HCT116 (cell line): ENCODE measurements around the gene TCF7L1. TPM values are rescaled to one million over a fixed set of nuclear protein-coding genes. Genes with fewer than 3 reads are reported as not detected.

Experiments used
- ATAC-seq: fragments of 200-7000 bp; cut with Tn5 transposase; 2 replicates; pipeline ENCODE4 v1.9.1; 2020; ENCODE audit warnings: mild to moderate bottlenecking, moderate library complexity
- BruUV-seq: library from RNA; stranded (reverse); fragments of 400-500 nt; replicated peaks from 2 replicates; lab custom pipeline; 2021; lab: Mats Ljungman, UMichigan
- CTCF ChIA-PET: fragments of 300-600 bp; sonication (Branson Sonifier 250); formaldehyde crosslinking; loops from one replicate; lab custom pipeline; 2021; ENCODE audit warnings: antibody characterized with exemption; lab: Charles Lee
- POLR2A ChIA-PET: fragments of 300-600, 350-600 bp; sonication (Branson Sonifier 250); formaldehyde crosslinking; loops from one replicate; lab custom pipeline; 2021; ENCODE audit warnings: antibody characterized with exemption; lab: Charles Lee
- RAD21 ChIA-PET, 2 experiments: fragments of 300-600 bp; sonication (Branson Sonifier 250); formaldehyde crosslinking; loops; one replicate each; lab custom pipeline; 2023; ENCODE audit warnings: low total read pairs in 2 of 2; ENCODE audit not compliant: uncharacterized antibody in 2 of 2, unreplicated experiment in 2 of 2, low non-redundant PET in 1 of 2; lab: Charles Lee
- DNase-seq: peaks from one replicate; pipeline ENCODE4 v3.0.0-alpha.2; 2010; ENCODE audit warnings: low read depth, low spot score
- H2AFZ ChIP-seq: fragments of 200-600 bp; shearing (Covaris generic), sonication (generic); 2 replicates; pipeline ENCODE4 v1.6.1; 2017; ENCODE audit warnings: low read depth, mixed run types, mixed read lengths, antibody characterized with exemption, low read length; ENCODE audit not compliant: poor library complexity, severe bottlenecking
- H3K27ac ChIP-seq: 2 replicates; pipeline ENCODE4 v1.5.1; 2012; ENCODE audit warnings: low read depth, low read length
- H3K27me3 ChIP-seq: fragments of 200-600 bp; sonication (generic); 2 replicates; pipeline ENCODE4 v1.6.1; 2016; ENCODE audit warnings: mixed run types, low read length, mixed read lengths; ENCODE audit not compliant: insufficient read depth
- H3K36me3 ChIP-seq, 2 experiments: fragments of 200-500 bp in 1 of 2; fragments of 200-600 bp in 1 of 2; sonication (Bioruptor generic) in 1 of 2; sonication (generic) in 1 of 2; 2 replicates each; pipeline versions ENCODE4 v1.5.1 to v1.6.1; 2014 to 2016; ENCODE audit warnings: low read length in 2 of 2, inconsistent platforms in 1 of 2, mixed read lengths in 1 of 2, mixed run types in 1 of 2; ENCODE audit not compliant: insufficient read depth in 2 of 2, control insufficient read depth in 1 of 2
- H3K4me1 ChIP-seq, 2 experiments: fragments of 200-600 bp in 1 of 2; sonication (generic) in 1 of 2; 2 replicates each; pipeline versions ENCODE4 v1.5.1 to v1.6.1; 2012 to 2017; ENCODE audit warnings: low read length in 2 of 2, inconsistent platforms in 1 of 2, mild to moderate bottlenecking in 1 of 2, mixed read lengths in 1 of 2, mixed run types in 1 of 2, moderate library complexity in 1 of 2; ENCODE audit not compliant: insufficient read depth in 2 of 2, control insufficient read depth in 1 of 2
- H3K4me2 ChIP-seq: fragments of 200-600 bp; sonication (generic); 2 replicates; pipeline ENCODE4 v1.6.1; 2017; ENCODE audit warnings: mixed run types, low read length, mixed read lengths
- H3K4me3 ChIP-seq, 2 experiments: fragments of 200-600 bp in 1 of 2; sonication (generic) in 1 of 2; replicated peaks in 1 of 2; 2 replicates each; pipeline ENCODE4 v1.5.1; 2011 to 2016; ENCODE audit warnings: low read length in 2 of 2, control low read depth in 1 of 2, low read depth in 1 of 2, mild to moderate bottlenecking in 1 of 2, mixed read lengths in 1 of 2, mixed run types in 1 of 2
- H3K79me2 ChIP-seq: fragments of 200-600 bp; sonication (generic); 2 replicates; pipeline ENCODE4 v1.6.1; 2017; ENCODE audit warnings: mild to moderate bottlenecking, mixed run types, low read length, moderate library complexity, mixed read lengths; ENCODE audit not compliant: insufficient read depth
- H3K9ac ChIP-seq: fragments of 200-600 bp; sonication (generic); 2 replicates; pipeline ENCODE4 v1.6.1; 2016; ENCODE audit warnings: low read length, mixed read lengths
- H3K9me2 ChIP-seq: fragments of 200-600 bp; sonication (generic), shearing (Covaris generic); 2 replicates; pipeline ENCODE4 v1.6.1; 2017; ENCODE audit warnings: mixed run types, mild to moderate bottlenecking, moderate library complexity; ENCODE audit not compliant: insufficient read depth
- H3K9me3 ChIP-seq, 2 experiments: fragments of 200-500 bp in 1 of 2; fragments of 200-600 bp in 1 of 2; sonication (Bioruptor generic) in 1 of 2; sonication (generic) in 1 of 2; 2 replicates each; pipeline ENCODE4 v1.6.1; 2014 to 2017; ENCODE audit warnings: low read length in 2 of 2, mixed read lengths in 2 of 2, inconsistent platforms in 1 of 2, low read depth in 1 of 2, mild to moderate bottlenecking in 1 of 2, mixed run types in 1 of 2, moderate library complexity in 1 of 2; ENCODE audit not compliant: control insufficient read depth in 1 of 2, insufficient read depth in 1 of 2
- H4K20me1 ChIP-seq: fragments of 200-600 bp; sonication (generic), shearing (Covaris generic); 2 replicates; pipeline ENCODE4 v1.6.1; 2017; ENCODE audit warnings: mixed run types, mild to moderate bottlenecking, moderate library complexity; ENCODE audit not compliant: insufficient read depth
- ATF3 ChIP-seq: IDR thresholded peaks from 2 replicates; pipeline ENCODE4 v1.6.1; 2012
- CEBPB ChIP-seq: IDR thresholded peaks from 2 replicates; pipeline ENCODE4 v1.6.1; 2012; ENCODE audit warnings: low read depth
- CTCF ChIP-seq, 3 experiments: fragments of 200-600 bp in 1 of 3; sonication (generic) in 1 of 3; IDR thresholded peaks in 2 of 3; conservative IDR thresholded peaks in 1 of 3; 2 replicates each; pipeline ENCODE4 v1.5.1; 2012 to 2017; ENCODE audit warnings: low read depth in 2 of 3, low read length in 2 of 3, antibody characterized with exemption in 1 of 3, borderline replicate concordance in 1 of 3, control low read depth in 1 of 3, mild to moderate bottlenecking in 1 of 3, mixed read lengths in 1 of 3, mixed run types in 1 of 3, moderate library complexity in 1 of 3; ENCODE audit not compliant: insufficient read depth in 1 of 3
- RAD21 ChIP-seq: IDR thresholded peaks from 2 replicates; pipeline ENCODE4 v1.6.1; 2012; ENCODE audit warnings: low read depth, mild to moderate bottlenecking
- SIN3A ChIP-seq: IDR thresholded peaks from 2 replicates; pipeline ENCODE4 v1.6.1; 2012; ENCODE audit warnings: low read depth
- SRF ChIP-seq: IDR thresholded peaks from 2 replicates; pipeline ENCODE4 v1.6.1; 2012; ENCODE audit warnings: low read depth
- ZBTB33 ChIP-seq: IDR thresholded peaks from 2 replicates; pipeline ENCODE4 v1.6.1; 2011; ENCODE audit warnings: mild to moderate bottlenecking, low read length, moderate library complexity; ENCODE audit not compliant: insufficient replicate concordance; ENCODE audit errors: extremely low read depth
- intact Hi-C: fragments of 100-400 bp; cut with micrococcal nuclease; formaldehyde crosslinking; loops from 2 replicates; pipeline ENCODE4 v1.10.0; 2022
- total RNA-seq: library from RNA; stranded (reverse); gene quantifications from one replicate; pipeline ENCODE4 v1.2.1, GENCODE V29; 2021; ENCODE audit not compliant: unreplicated experiment

The TCF7L1 gene
- total RNA-seq, 1 experiment from 2014 or later: 10.3 TPM

GRCh38 chr2:85230679-85231467 is 97.7 kb downstream of the TCF7L1 start:
- Histone ChIP-seq H3K4me2 (no peak overlapping the region), H3K9ac (no peak overlapping the region), H2AFZ (no peak overlapping the region), H3K36me3 (no peaks in the 10 kb centered on the region), H3K79me2 (no peaks in the 10 kb centered on the region), H3K4me3 (no peak overlapping the region), H4K20me1 (no peaks in the 10 kb centered on the region)
- BruUV-seq: no TSS peak
- DNase-seq (no peak), ATAC-seq (peak; percentile 72)
- peak in 1 of 3 experiments; percentile 18; a peak in 1 of 6 replicates for TF ChIP-seq CTCF (IDR thresholded peaks at IDR 0.05 in 2 of 3, conservative IDR thresholded peaks at IDR 0.05 in 1 of 3; ENCODE audit: borderline replicate concordance in 1 of 3, insufficient read depth in 1 of 3, low read depth in 2 of 3, low read length in 2 of 3)
- TF ChIP-seq RAD21: no peak
- no peak for TF ChIP-seq CEBPB
- TF ChIP-seq SRF: no peak
- no peak for TF ChIP-seq ZBTB33
- no peak for TF ChIP-seq ATF3
- no peak for TF ChIP-seq SIN3A
- TF ChIP-seq, all 23 proteins: peak for 1
- Histone ChIP-seq H3K27me3 (no peaks in the 10 kb centered on the region), H3K4me1 (no peaks in the 10 kb centered on the region; a peak in 1 of 4 replicates), H3K27ac (no peak overlapping the region), H3K9me3 (no peaks in the 10 kb centered on the region), H3K9me2 (no peaks in the 10 kb centered on the region)
- CTCF ChIA-PET: interaction anchor here (1.0 kb wide), 1 partner anchor 12 kb away, joined by 3 read pairs; no protein-coding TSS in a partner anchor
- POLR2A ChIA-PET: no interaction called here
- intact Hi-C loops: no loop called here
- RAD21 ChIA-PET: no interaction called here
